ENCODE results near the gene CDKAL1.

- TF ChIP-seq NFE2L2 (IDR thresholded peaks at IDR 0.05; ENCODE audit: low read length) = no peak
- TF ChIP-seq E2F2 (CRISPR knock-in tag; IDR thresholded peaks at IDR 0.05; ENCODE audit: borderline replicate concordance) = no peak
- no peak for TF ChIP-seq SOX13 (IDR thresholded peaks at IDR 0.05)
- TF ChIP-seq SOX13 (CRISPR knock-in tag; conservative IDR thresholded peaks at IDR 0.05 in 1 of 2, IDR thresholded peaks at IDR 0.05 in 1 of 2) = no peak
- no peak for TF ChIP-seq IKZF5 (CRISPR knock-in tag; IDR thresholded peaks at IDR 0.05)
- TF ChIP-seq KLF6 (CRISPR knock-in tag; IDR thresholded peaks at IDR 0.05) = no peak
- TF ChIP-seq ZNF687 (CRISPR knock-in tag; IDR thresholded peaks at IDR 0.05) = no peak
- TF ChIP-seq CTCF (CRISPR knock-in tag; IDR thresholded peaks at IDR 0.05) = no peak
- no peak for TF ChIP-seq POLR2A (IDR thresholded peaks at IDR 0.05; ENCODE audit: insufficient read depth in 1 of 2, low read depth in 2 of 2, low read length in 2 of 2)
- TF ChIP-seq ZNF737 (CRISPR knock-in tag; IDR thresholded peaks at IDR 0.05; ENCODE audit: borderline replicate concordance) = no peak
- no peak for TF ChIP-seq FOXK1 (CRISPR knock-in tag; IDR thresholded peaks at IDR 0.05; ENCODE audit: borderline replicate concordance, low read depth)
- TF ChIP-seq KDM1A (CRISPR knock-in tag; IDR thresholded peaks at IDR 0.05) = no peak
- TF ChIP-seq NFIC (IDR thresholded peaks at IDR 0.05; ENCODE audit: low read length) = no peak
Observed at GRCh38 chr6:21278375-21278745, 744.1 kb downstream of the CDKAL1 start.
